ENCODE measurements around the gene ANTKMT. TPM values are rescaled to one million over a fixed set of nuclear protein-coding genes. Genes with fewer than 3 reads are reported as not detected.
"Not testable (repeated sequence)": the region's sequence is repeated elsewhere in the genome, so short reads cannot be mapped to it uniquely, and the experiment has no call there.

Gene ANTKMT
- total RNA-seq, 1 donor from 2014 or later, result 111 TPM

DNA sequence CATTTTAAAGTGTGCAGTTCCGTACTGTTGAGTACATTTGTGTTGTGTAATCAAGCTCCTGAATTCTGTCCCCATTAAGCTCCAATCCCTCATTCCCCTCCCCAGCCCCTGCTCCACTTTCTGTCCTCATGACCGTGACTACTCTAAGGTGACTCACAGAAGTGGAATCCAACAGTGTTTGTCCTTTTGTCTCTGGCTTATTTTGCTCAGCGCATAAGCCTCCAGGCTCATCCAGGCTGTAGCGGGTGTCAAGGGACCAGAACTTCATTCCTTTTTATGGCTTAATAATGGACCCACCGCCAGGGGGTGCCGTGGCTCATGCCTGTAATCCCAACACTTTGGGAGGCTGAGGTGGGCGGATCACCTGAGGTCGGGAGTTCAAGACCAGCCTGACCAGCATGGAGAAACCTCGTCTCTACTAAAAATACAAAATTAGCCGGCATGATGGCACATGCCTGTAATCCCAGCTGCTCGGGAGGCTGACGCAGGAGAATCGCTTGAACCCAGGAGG, 8.2 kb upstream of the ANTKMT start:
- TF ChIP-seq, protein P1, sequence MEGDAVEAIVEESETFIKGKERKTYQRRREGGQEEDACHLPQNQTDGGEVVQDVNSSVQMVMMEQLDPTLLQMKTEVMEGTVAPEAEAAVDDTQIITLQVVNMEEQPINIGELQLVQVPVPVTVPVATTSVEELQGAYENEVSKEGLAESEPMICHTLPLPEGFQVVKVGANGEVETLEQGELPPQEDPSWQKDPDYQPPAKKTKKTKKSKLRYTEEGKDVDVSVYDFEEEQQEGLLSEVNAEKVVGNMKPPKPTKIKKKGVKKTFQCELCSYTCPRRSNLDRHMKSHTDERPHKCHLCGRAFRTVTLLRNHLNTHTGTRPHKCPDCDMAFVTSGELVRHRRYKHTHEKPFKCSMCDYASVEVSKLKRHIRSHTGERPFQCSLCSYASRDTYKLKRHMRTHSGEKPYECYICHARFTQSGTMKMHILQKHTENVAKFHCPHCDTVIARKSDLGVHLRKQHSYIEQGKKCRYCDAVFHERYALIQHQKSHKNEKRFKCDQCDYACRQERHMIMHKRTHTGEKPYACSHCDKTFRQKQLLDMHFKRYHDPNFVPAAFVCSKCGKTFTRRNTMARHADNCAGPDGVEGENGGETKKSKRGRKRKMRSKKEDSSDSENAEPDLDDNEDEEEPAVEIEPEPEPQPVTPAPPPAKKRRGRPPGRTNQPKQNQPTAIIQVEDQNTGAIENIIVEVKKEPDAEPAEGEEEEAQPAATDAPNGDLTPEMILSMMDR (conservative IDR thresholded peaks at IDR 0.05; ENCODE audit: low read depth, low read length), result peak; percentile 57
- DNase-seq (ENCODE audit: low read depth), result peak; percentile 98
- not testable (repeated sequence) for H3K4me3 ChIP-seq (ENCODE audit: low read depth, low read length)

DNA sequence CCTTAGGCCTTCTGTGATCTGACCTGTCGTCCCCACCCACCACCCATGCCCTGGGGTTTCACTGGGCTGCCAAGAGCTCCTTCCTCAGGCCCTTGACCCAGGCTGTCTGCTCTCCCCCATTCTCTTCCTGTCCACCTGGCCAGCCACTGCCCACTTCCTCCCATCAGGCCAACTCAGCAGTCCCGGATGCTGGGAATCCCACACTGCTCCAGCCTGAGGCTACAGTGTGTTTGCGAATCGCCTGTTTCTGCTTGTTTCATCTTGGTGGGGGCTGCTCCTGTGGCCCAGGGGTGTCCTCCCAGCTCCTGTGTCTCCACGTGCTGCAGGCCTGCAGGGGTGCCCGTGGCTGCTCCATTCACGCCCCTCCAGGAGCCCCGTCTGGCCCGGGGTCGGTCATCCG, 6.9 kb upstream of the ANTKMT start:
- TF ChIP-seq, protein P1 (conservative IDR thresholded peaks at IDR 0.05; ENCODE audit: low read depth, low read length), result no peak
- DNase-seq (ENCODE audit: low read depth), result no peak
- H3K4me3 ChIP-seq (ENCODE audit: low read depth, low read length), result peak overlapping the region; percentile 50

DNA sequence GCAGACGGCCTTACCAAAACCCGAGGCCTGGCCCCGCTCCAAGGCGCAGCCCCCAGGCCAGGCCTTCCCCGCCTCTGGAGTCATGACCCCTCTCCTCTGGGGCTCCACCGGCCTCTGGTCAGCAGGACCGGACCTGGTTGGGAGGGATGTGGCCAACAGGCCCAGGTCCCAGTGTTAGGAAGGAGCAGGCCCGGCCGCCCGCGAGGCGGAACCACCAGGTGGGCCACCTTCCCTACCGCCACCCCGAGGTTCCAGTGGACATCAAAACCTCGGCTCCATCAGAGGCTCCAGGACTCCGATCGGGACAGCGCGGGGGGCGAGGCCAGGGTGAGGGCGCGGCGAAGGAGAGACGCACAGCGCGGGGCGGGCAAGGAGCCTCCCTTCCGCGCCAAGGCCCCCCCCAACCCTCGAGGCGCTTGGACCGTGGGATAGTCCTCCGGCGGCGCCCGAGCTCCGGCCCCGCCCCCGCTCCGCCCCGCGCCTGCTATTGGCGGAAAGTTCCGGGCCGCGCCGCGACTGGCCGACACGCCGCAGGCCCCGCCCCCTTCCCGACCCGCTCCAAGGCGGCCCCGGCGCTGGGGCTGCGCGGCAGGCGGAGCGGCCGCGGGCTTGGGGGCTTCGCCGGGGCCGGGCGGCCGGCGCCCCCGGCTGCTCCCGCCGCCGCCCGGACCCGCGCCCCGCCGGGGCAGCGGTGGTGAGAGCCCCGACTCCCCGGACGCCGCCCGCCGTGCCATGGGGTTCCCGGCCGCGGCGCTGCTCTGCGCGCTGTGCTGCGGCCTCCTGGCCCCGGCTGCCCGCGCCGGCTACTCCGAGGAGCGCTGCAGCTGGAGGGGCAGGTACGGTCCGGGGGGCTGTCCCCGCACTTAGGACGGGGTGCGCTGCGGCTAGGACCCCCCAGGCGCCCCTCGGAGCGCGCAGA, 6.1 kb upstream of the ANTKMT start, which contains the start of gene METRN:
METRN (plus strand) TSS at position 561 of the 919 bp plus-strand sequence; CDS start at position 733, 172 bp downstream.
- DNase-seq (ENCODE audit: low read depth), result no peak
- peak within 1 kb of the TSS; percentile 69 for H3K4me3 ChIP-seq (ENCODE audit: low read depth, low read length)
- TF ChIP-seq, protein P1 (conservative IDR thresholded peaks at IDR 0.05; ENCODE audit: low read depth, low read length), result no peak

DNA sequence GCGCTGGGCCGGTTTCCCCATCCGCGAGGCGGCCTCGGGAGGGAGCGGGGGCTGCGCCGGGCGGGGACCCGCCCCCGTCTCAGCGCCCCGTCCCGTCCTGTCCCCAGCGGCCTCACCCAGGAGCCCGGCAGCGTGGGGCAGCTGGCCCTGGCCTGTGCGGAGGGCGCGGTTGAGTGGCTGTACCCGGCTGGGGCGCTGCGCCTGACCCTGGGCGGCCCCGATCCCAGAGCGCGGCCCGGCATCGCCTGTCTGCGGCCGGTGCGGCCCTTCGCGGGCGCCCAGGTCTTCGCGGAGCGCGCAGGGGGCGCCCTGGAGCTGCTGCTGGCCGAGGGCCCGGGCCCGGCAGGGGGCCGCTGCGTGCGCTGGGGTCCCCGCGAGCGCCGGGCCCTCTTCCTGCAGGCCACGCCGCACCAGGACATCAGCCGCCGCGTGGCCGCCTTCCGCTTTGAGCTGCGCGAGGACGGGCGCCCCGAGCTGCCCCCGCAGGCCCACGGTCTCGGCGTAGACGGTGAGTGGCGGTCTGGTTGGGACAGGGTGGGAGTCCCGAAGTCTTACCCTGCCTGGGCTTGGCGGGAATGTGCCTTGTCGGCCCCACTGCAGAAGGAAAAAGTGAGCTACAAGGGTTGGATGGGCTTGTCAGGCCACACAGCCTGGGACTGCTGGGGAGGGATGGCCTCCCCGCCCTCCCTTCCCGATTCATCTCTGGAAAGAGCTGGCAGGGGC, 5.3 kb upstream of the ANTKMT start:
- DNase-seq (ENCODE audit: low read depth), result no peak
- peak overlapping the region; percentile 69 for H3K4me3 ChIP-seq (ENCODE audit: low read depth, low read length)
- TF ChIP-seq, protein P1 (conservative IDR thresholded peaks at IDR 0.05; ENCODE audit: low read depth, low read length), result peak; percentile 14

DNA sequence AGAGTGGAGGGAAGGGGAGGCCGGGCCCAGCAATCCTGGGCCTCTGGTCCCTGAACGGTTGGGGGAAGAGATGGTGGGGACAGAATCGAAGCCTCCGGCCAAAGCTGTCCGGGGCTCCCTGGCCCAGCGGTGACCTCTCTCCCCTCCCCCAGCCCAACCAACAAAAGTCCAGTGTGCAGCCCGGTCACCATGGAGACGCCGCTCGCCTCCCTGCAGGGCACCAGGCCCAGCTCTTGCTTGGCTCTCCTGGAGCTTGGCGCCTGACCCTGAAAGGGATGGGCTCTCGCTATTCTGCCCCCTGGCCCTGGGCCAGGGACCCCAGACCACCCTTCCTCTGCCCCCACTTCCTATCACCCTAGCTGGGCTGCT, 4.8 kb upstream of the ANTKMT start:
- DNase-seq (ENCODE audit: low read depth), result no peak
- H3K4me3 ChIP-seq (ENCODE audit: low read depth, low read length), result peak overlapping the region; percentile 69
- TF ChIP-seq, protein P1 (conservative IDR thresholded peaks at IDR 0.05; ENCODE audit: low read depth, low read length), result no peak

DNA sequence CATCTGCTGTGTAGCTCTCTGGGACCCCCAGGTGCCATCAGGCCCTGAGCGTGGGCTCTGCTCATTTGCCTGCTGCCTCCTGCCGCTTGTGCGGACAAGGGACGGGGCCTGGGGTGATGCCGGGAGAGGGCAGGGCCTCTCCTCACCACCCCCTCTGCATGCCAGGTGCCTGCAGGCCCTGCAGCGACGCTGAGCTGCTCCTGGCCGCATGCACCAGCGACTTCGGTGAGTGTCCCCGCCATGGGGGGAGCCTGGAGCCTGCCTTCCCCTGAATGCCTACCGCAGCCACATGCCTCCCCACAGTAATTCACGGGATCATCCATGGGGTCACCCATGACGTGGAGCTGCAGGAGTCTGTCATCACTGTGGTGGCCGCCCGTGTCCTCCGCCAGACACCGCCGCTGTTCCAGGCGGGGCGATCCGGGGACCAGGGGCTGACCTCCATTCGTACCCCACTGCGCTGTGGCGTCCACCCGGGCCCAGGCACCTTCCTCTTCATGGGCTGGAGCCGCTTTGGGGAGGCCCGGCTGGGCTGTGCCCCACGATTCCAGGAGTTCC, 4.1 kb upstream of the ANTKMT start:
- no peak for DNase-seq (ENCODE audit: low read depth)
- TF ChIP-seq, protein P1 (conservative IDR thresholded peaks at IDR 0.05; ENCODE audit: low read depth, low read length), result no peak
- no peak overlapping the region for H3K4me3 ChIP-seq (ENCODE audit: low read depth, low read length)

Data from epithelial cell of proximal tubule (primary cell).